HCT116 (cell line): ENCODE measurements around the gene PDE12. TPM values are rescaled to one million over a fixed set of nuclear protein-coding genes. Genes with fewer than 3 reads are reported as not detected.

Source experiments
- ATAC-seq: fragments of 200-7000 bp; cut with Tn5 transposase; 2 replicates; pipeline ENCODE4 v1.9.1; 2020; ENCODE audit warnings: mild to moderate bottlenecking, moderate library complexity
- BruUV-seq: library from RNA; stranded (reverse); fragments of 400-500 nt; replicated peaks from 2 replicates; lab custom pipeline; 2021; lab: Mats Ljungman, UMichigan
- CTCF ChIA-PET: fragments of 300-600 bp; sonication (Branson Sonifier 250); formaldehyde crosslinking; loops from one replicate; lab custom pipeline; 2021; ENCODE audit warnings: antibody characterized with exemption; lab: Charles Lee
- POLR2A ChIA-PET: fragments of 300-600, 350-600 bp; sonication (Branson Sonifier 250); formaldehyde crosslinking; loops from one replicate; lab custom pipeline; 2021; ENCODE audit warnings: antibody characterized with exemption; lab: Charles Lee
- RAD21 ChIA-PET, 2 experiments: fragments of 300-600 bp; sonication (Branson Sonifier 250); formaldehyde crosslinking; loops; one replicate each; lab custom pipeline; 2023; ENCODE audit warnings: low total read pairs in 2 of 2; ENCODE audit not compliant: uncharacterized antibody in 2 of 2, unreplicated experiment in 2 of 2, low non-redundant PET in 1 of 2; lab: Charles Lee
- DNase-seq: peaks from one replicate; pipeline ENCODE4 v3.0.0-alpha.2; 2010; ENCODE audit warnings: low read depth, low spot score
- H2AFZ ChIP-seq: fragments of 200-600 bp; shearing (Covaris generic), sonication (generic); 2 replicates; pipeline ENCODE4 v1.6.1; 2017; ENCODE audit warnings: low read depth, mixed run types, mixed read lengths, antibody characterized with exemption, low read length; ENCODE audit not compliant: poor library complexity, severe bottlenecking
- H3K27ac ChIP-seq: 2 replicates; pipeline ENCODE4 v1.5.1; 2012; ENCODE audit warnings: low read depth, low read length
- H3K27me3 ChIP-seq: fragments of 200-600 bp; sonication (generic); 2 replicates; pipeline ENCODE4 v1.6.1; 2016; ENCODE audit warnings: mixed run types, low read length, mixed read lengths; ENCODE audit not compliant: insufficient read depth
- H3K36me3 ChIP-seq, 2 experiments: fragments of 200-500 bp in 1 of 2; fragments of 200-600 bp in 1 of 2; sonication (Bioruptor generic) in 1 of 2; sonication (generic) in 1 of 2; 2 replicates each; pipeline versions ENCODE4 v1.5.1 to v1.6.1; 2014 to 2016; ENCODE audit warnings: low read length in 2 of 2, inconsistent platforms in 1 of 2, mixed read lengths in 1 of 2, mixed run types in 1 of 2; ENCODE audit not compliant: insufficient read depth in 2 of 2, control insufficient read depth in 1 of 2
- H3K4me1 ChIP-seq, 2 experiments: fragments of 200-600 bp in 1 of 2; sonication (generic) in 1 of 2; 2 replicates each; pipeline versions ENCODE4 v1.5.1 to v1.6.1; 2012 to 2017; ENCODE audit warnings: low read length in 2 of 2, inconsistent platforms in 1 of 2, mild to moderate bottlenecking in 1 of 2, mixed read lengths in 1 of 2, mixed run types in 1 of 2, moderate library complexity in 1 of 2; ENCODE audit not compliant: insufficient read depth in 2 of 2, control insufficient read depth in 1 of 2
- H3K4me2 ChIP-seq: fragments of 200-600 bp; sonication (generic); 2 replicates; pipeline ENCODE4 v1.6.1; 2017; ENCODE audit warnings: mixed run types, low read length, mixed read lengths
- H3K4me3 ChIP-seq, 2 experiments: fragments of 200-600 bp in 1 of 2; sonication (generic) in 1 of 2; replicated peaks in 1 of 2; 2 replicates each; pipeline ENCODE4 v1.5.1; 2011 to 2016; ENCODE audit warnings: low read length in 2 of 2, control low read depth in 1 of 2, low read depth in 1 of 2, mild to moderate bottlenecking in 1 of 2, mixed read lengths in 1 of 2, mixed run types in 1 of 2
- H3K79me2 ChIP-seq: fragments of 200-600 bp; sonication (generic); 2 replicates; pipeline ENCODE4 v1.6.1; 2017; ENCODE audit warnings: mild to moderate bottlenecking, mixed run types, low read length, moderate library complexity, mixed read lengths; ENCODE audit not compliant: insufficient read depth
- H3K9ac ChIP-seq: fragments of 200-600 bp; sonication (generic); 2 replicates; pipeline ENCODE4 v1.6.1; 2016; ENCODE audit warnings: low read length, mixed read lengths
- H3K9me2 ChIP-seq: fragments of 200-600 bp; sonication (generic), shearing (Covaris generic); 2 replicates; pipeline ENCODE4 v1.6.1; 2017; ENCODE audit warnings: mixed run types, mild to moderate bottlenecking, moderate library complexity; ENCODE audit not compliant: insufficient read depth
- H3K9me3 ChIP-seq, 2 experiments: fragments of 200-500 bp in 1 of 2; fragments of 200-600 bp in 1 of 2; sonication (Bioruptor generic) in 1 of 2; sonication (generic) in 1 of 2; 2 replicates each; pipeline ENCODE4 v1.6.1; 2014 to 2017; ENCODE audit warnings: low read length in 2 of 2, mixed read lengths in 2 of 2, inconsistent platforms in 1 of 2, low read depth in 1 of 2, mild to moderate bottlenecking in 1 of 2, mixed run types in 1 of 2, moderate library complexity in 1 of 2; ENCODE audit not compliant: control insufficient read depth in 1 of 2, insufficient read depth in 1 of 2
- H4K20me1 ChIP-seq: fragments of 200-600 bp; sonication (generic), shearing (Covaris generic); 2 replicates; pipeline ENCODE4 v1.6.1; 2017; ENCODE audit warnings: mixed run types, mild to moderate bottlenecking, moderate library complexity; ENCODE audit not compliant: insufficient read depth
- ATF3 ChIP-seq: IDR thresholded peaks from 2 replicates; pipeline ENCODE4 v1.6.1; 2012
- CBX3 ChIP-seq: IDR thresholded peaks from 2 replicates; pipeline ENCODE4 v1.6.1; 2012; ENCODE audit warnings: low read depth
- CEBPB ChIP-seq: IDR thresholded peaks from 2 replicates; pipeline ENCODE4 v1.6.1; 2012; ENCODE audit warnings: low read depth
- CTCF ChIP-seq, 3 experiments: fragments of 200-600 bp in 1 of 3; sonication (generic) in 1 of 3; IDR thresholded peaks in 2 of 3; conservative IDR thresholded peaks in 1 of 3; 2 replicates each; pipeline ENCODE4 v1.5.1; 2012 to 2017; ENCODE audit warnings: low read depth in 2 of 3, low read length in 2 of 3, antibody characterized with exemption in 1 of 3, borderline replicate concordance in 1 of 3, control low read depth in 1 of 3, mild to moderate bottlenecking in 1 of 3, mixed read lengths in 1 of 3, mixed run types in 1 of 3, moderate library complexity in 1 of 3; ENCODE audit not compliant: insufficient read depth in 1 of 3
- ELF1 ChIP-seq: IDR thresholded peaks from 2 replicates; pipeline ENCODE4 v1.6.1; 2012; ENCODE audit warnings: low read depth, borderline replicate concordance
- EZH2 ChIP-seq: fragments of 200-600 bp; sonication (generic); IDR thresholded peaks from 2 replicates; pipeline ENCODE4 v1.6.1; 2017; ENCODE audit warnings: antibody characterized with exemption, mixed run types
- EZH2phosphoT487 ChIP-seq: fragments of 200-600 bp; IDR thresholded peaks from 2 replicates; pipeline ENCODE4 v1.6.1; 2018; ENCODE audit warnings: antibody characterized with exemption, borderline replicate concordance
- FOSL1 ChIP-seq: IDR thresholded peaks from 2 replicates; pipeline ENCODE4 v1.6.1; 2012; ENCODE audit warnings: low read depth
- MAX ChIP-seq: IDR thresholded peaks from 2 replicates; pipeline ENCODE4 v1.6.1; 2012
- POLR2A ChIP-seq: IDR thresholded peaks from 2 replicates; pipeline ENCODE4 v1.7.0; 2011; ENCODE audit warnings: borderline replicate concordance; ENCODE audit not compliant: insufficient read depth, insufficient read length; ENCODE audit errors: extremely low read depth
- POLR2AphosphoS5 ChIP-seq: IDR thresholded peaks from 2 replicates; pipeline ENCODE4 v1.6.1; 2011; ENCODE audit warnings: mild to moderate bottlenecking, low read depth, low read length, moderate library complexity
- REST ChIP-seq: IDR thresholded peaks from 2 replicates; pipeline ENCODE4 v1.6.1; 2012; ENCODE audit warnings: low read depth
- SIN3A ChIP-seq: IDR thresholded peaks from 2 replicates; pipeline ENCODE4 v1.6.1; 2012; ENCODE audit warnings: low read depth
- SP1 ChIP-seq: IDR thresholded peaks from 2 replicates; pipeline ENCODE4 v1.6.1; 2012; ENCODE audit warnings: low read depth
- SRF ChIP-seq: IDR thresholded peaks from 2 replicates; pipeline ENCODE4 v1.6.1; 2012; ENCODE audit warnings: low read depth
- YY1 ChIP-seq: IDR thresholded peaks from 2 replicates; pipeline ENCODE4 v1.6.1; 2011; ENCODE audit warnings: low read length, low read depth, moderate library complexity, mild to moderate bottlenecking; ENCODE audit not compliant: insufficient replicate concordance; ENCODE audit errors: extremely low read depth
- ZBTB33 ChIP-seq: IDR thresholded peaks from 2 replicates; pipeline ENCODE4 v1.6.1; 2011; ENCODE audit warnings: mild to moderate bottlenecking, low read length, moderate library complexity; ENCODE audit not compliant: insufficient replicate concordance; ENCODE audit errors: extremely low read depth
- ZFX ChIP-seq: fragments of 450-650 bp; IDR thresholded peaks from 2 replicates; pipeline ENCODE4 v1.6.1; 2017
- ZNF274 ChIP-seq: fragments of 200-500 bp; sonication (Bioruptor generic); IDR thresholded peaks from 2 replicates; pipeline ENCODE4 v1.6.1; 2014; ENCODE audit warnings: mild to moderate bottlenecking, low read depth, low read length, inconsistent platforms
- intact Hi-C: fragments of 100-400 bp; cut with micrococcal nuclease; formaldehyde crosslinking; loops from 2 replicates; pipeline ENCODE4 v1.10.0; 2022
- total RNA-seq: library from RNA; stranded (reverse); gene quantifications from one replicate; pipeline ENCODE4 v1.2.1, GENCODE V29; 2021; ENCODE audit not compliant: unreplicated experiment

PDE12 gene
- total RNA-seq, 1 experiment from 2014 or later: 28.3 TPM

- no peaks in the 10 kb centered on the region for H3K79me2 ChIP-seq
- peaks cover 0 to 5% of the 10 kb centered on the region in 2 experiments; a peak in 1 of 4 replicates for H3K4me1 ChIP-seq
- H3K27me3 ChIP-seq: no peaks in the 10 kb centered on the region
- no peaks in the 10 kb centered on the region for H4K20me1 ChIP-seq
- RAD21 ChIA-PET: no interaction called here
- H3K9me3 ChIP-seq: no peaks in the 10 kb centered on the region
- peak within 1 kb of the TSS; percentile 32 for H3K4me2 ChIP-seq
- CTCF ChIA-PET: no interaction called here
- no peaks in the 10 kb centered on the region for H3K9me2 ChIP-seq
- no peaks in the 10 kb centered on the region for H3K36me3 ChIP-seq
- no peak within 1 kb of the TSS for H3K27ac ChIP-seq
- intact Hi-C loops: no loop called here
- ATAC-seq: peak; percentile 46; the same call in 1 of the 2 replicates
- DNase-seq: no peak
- no peak within 1 kb of the TSS for H3K9ac ChIP-seq
- POLR2A ChIA-PET: no interaction called here
- no peak within 1 kb of the TSS for H2AFZ ChIP-seq
- BruUV-seq: no TSS peak
- 0 out of 4 replicates have a peak within 1 kb of the TSS, but pooled peaks of 1 of the 2 experiments have one; percentile 7 for H3K4me3 ChIP-seq
- TF ChIP-seq ATF3: no peak
- no peak for TF ChIP-seq ZBTB33
- no peak for TF ChIP-seq ELF1
- TF ChIP-seq CEBPB: no peak
- TF ChIP-seq SP1: no peak
- no peak for TF ChIP-seq ZNF274
- no peak for TF ChIP-seq FOSL1
- no peak for TF ChIP-seq CBX3
- TF ChIP-seq EZH2phosphoT487: no peak
- TF ChIP-seq REST: no peak
- no peak for TF ChIP-seq ZFX
- TF ChIP-seq SRF: no peak
- TF ChIP-seq POLR2A: no peak
- no peak for TF ChIP-seq YY1
- TF ChIP-seq SIN3A: no peak
- no peak for TF ChIP-seq EZH2
- no peak for TF ChIP-seq CTCF (IDR thresholded peaks at IDR 0.05 in 2 of 3, conservative IDR thresholded peaks at IDR 0.05 in 1 of 3; ENCODE audit: borderline replicate concordance in 1 of 3, insufficient read depth in 1 of 3, low read depth in 2 of 3, low read length in 2 of 3)
- no peak for TF ChIP-seq MAX
- no peak for TF ChIP-seq POLR2AphosphoS5
Measured at GRCh38 chr3:57544181-57545125, 11.6 kb upstream of the PDE12 start, which contains the start of gene DNAH12. DNAH12 (minus strand) TSS chr3:57544344; CDS start chr3:57542870, 1,474 bp downstream.
